Stimulated activated naive CD8-positive, alpha-beta T cell treated with anti-CD3 and anti-CD28 coated beads, Interleukin-15, Interleukin-2, amounts not matched to agents 100 U/mL and 50 U/mL, for 24 hours (primary cell): ENCODE measurements around the gene TES.

Source experiments
- ATAC-seq: fragments of 150-1000 bp; cut with Tn5 transposase; one replicate; pipeline ENCODE4 v1.10.0; 2021
- DNase-seq: peaks from one replicate; pipeline ENCODE4 v3.0.0; 2021

The TES gene

DNA sequence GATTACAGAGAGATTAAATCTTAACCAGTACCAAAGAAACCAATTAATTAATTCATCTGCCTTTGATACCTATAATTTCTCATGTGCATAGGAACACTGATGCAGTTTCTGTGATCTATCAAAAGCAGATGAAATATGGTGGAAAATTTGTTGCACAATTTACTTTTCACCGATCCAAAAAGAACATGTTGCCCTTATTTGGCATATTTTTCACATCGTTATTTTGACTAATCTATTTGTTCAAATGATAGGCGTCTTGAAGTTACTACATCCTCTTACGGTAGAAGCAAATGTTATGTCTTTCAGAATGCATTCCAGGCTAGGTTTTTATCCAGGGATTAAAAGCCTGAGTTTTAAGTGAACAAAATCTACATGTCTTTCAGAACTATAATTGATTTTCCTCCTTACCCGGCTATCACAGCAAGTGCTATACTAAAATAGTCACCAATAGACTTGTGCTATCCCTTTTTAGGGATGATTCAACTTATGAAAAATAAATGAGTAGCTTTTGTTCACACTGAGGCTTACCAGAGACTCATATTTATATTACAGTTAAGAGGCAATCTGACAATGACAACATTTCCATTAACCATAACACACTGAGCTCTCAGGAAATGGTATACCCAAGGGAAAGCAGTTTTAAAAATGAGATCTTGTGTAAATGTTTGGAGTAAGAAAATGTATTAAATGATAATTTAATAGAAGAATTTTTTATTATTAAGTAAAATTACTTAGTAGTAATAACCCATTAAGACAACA lies 16.8 kb upstream of the TES start:
- ATAC-seq (no peak), DNase-seq (no peak)

GRCh38 chr7:116194115-116194514 lies 16.2 kb upstream of the TES start:
- no peak for ATAC-seq
- DNase-seq = no peak

DNA sequence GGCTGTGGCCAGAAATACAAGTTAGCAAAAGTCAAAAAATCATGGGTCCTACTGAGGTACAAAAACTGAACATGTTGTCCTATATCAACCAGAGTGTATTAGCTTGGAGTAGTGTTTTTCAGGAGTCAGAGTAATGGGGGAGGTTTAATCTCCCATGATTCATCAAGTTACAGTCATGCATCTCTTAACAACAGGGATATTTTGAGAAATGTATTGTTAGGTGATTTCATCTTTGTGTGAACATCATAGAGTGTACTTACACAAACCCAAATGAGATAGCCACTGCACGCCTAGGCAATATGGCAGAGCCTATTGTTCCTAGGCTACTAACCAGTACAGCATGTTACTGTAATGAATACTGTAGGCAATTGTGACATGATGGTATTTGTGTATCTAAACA lies 14.9 kb upstream of the TES start:
- DNase-seq = no peak

GRCh38 chr7:116196947-116197346 lies 13.4 kb upstream of the TES start:
- ATAC-seq (no peak), DNase-seq (no peak)

More for the DNA sequence above, 14.9 kb upstream of the TES start:
- no peak for ATAC-seq

- DNase-seq (no peak), ATAC-seq (no peak)
Observed at GRCh38 chr7:116197360-116197759, 13.0 kb upstream of the TES start.

GRCh38 chr7:116198748-116199410 lies 11.5 kb upstream of the TES start:
- ATAC-seq = no peak

GRCh38 chr7:116200963-116201362 lies 9.4 kb upstream of the TES start:
- no peak for DNase-seq
- ATAC-seq = no peak

More at GRCh38 chr7:116198748-116199410, 11.5 kb upstream of the TES start:
- no peak for DNase-seq

DNA sequence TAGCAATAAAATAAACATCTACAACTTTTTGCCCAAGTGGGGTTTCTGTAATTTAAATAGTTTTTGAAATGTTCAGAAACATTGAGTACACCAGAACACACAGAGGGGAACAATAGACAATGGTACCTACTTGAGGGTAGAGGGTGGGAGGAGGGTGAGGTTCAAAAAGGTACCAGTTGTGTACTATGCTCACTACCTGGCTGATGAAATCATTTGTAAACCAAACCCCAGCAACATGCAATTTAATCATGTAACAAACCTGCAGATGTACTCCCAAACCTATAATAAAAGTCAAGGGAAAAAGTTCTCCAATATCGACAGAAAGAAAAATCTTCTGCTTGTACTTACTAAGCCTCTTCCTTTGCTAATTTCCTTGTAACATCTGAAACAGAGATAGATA lies 4.2 kb upstream of the TES start:
- ATAC-seq (no peak), DNase-seq (no peak)

- no peak for DNase-seq
Observed at GRCh38 chr7:116208919-116209318, 1.4 kb upstream of the TES start.

DNA sequence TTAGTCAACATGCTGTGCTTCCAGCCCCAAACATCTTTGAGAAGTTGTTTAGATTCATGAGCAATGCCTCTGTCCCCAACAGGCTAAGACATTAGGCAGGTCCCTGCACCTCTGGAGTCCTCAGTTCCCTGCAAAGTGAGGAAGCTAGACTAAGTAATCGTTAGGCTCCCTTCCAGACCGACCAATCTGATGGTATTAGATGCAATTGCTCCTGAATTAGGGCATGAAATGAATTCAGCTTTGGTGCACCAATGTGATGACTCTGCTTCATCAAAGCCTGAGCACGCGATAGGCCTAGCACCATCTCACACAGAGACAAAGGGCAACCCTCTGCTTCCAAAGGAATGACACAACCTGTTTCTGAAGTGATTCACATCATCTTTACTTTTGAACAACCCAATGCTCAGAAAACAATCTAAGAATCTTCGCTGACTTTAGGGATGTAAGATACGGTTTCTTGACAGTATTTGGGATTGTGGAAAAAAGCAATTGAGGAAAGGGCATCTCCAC lies 723 bp upstream of the TES start:
- DNase-seq (no peak), ATAC-seq (no peak)

More at GRCh38 chr7:116208919-116209318, 1.4 kb upstream of the TES start:
- no peak for ATAC-seq

- DNase-seq = peak; percentile 76
- ATAC-seq = peak; percentile 79
Observed at GRCh38 chr7:116211006-116211912, 920 bp downstream of the TES start.

- ATAC-seq (no peak), DNase-seq (no peak)
Observed at GRCh38 chr7:116211913-116212596, 1.7 kb downstream of the TES start.

GRCh38 chr7:116212869-116213268 lies 2.5 kb downstream of the TES start:
- no peak for ATAC-seq
- DNase-seq = no peak

GRCh38 chr7:116213361-116214130 lies 3.2 kb downstream of the TES start:
- no peak for ATAC-seq
- no peak for DNase-seq

GRCh38 chr7:116214921-116215320 lies 4.6 kb downstream of the TES start:
- no peak for ATAC-seq
- DNase-seq = no peak

GRCh38 chr7:116215551-116215950 lies 5.2 kb downstream of the TES start:
- ATAC-seq = no peak
- no peak for DNase-seq

DNA sequence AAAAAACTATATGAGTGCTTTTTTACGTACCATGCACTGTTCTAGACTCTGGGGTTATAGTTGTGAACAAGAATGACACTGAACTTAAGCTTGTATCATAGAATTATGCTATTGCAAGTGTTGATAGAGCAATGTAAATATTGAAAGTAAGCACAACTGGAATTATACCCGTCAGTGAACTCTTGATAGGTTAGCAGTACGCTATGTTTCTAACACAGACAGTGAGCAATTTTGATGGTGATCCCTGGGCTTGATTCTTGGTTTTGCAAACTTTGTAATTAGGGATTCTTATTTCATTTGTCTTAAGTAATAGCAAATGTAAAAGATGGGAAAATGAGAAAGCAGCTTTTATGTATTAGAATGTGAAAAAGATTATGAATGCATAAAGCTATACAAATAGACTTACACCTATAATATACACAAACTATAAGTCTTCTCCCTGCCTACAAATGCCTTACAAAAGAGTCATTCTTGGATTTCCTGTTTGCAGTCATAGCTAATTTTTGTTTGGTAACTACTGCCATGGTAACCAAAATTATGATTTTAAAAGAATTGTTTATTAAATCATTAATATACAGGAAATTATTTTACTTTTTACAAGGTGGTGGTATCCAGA lies 6.7 kb downstream of the TES start:
- no peak for DNase-seq

GRCh38 chr7:116218051-116218645 lies 7.8 kb downstream of the TES start:
- no peak for DNase-seq

More for the DNA sequence above, 6.7 kb downstream of the TES start:
- no peak for ATAC-seq

DNA sequence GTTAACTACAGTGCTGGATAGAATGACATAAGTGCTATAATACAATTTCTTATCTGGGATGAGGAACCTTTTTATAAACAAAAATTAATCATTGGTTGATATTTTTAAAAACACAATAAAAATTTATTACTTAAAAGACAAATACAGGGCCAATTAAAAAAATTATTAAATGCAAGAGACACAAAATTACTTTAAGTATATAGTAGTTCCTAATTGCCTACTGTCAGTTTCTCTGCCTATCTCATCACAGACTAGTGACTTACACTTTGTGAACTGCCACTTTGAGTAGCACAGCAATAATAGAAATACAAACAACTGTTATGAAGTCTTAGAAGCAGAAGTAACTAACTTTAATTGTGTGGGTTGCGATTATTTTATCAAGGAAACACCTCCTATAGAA lies 8.4 kb downstream of the TES start:
- no peak for DNase-seq
- ATAC-seq = no peak

More at GRCh38 chr7:116218051-116218645, 7.8 kb downstream of the TES start:
- ATAC-seq = peak; percentile 8

- DNase-seq (no peak), ATAC-seq (no peak)
Observed at GRCh38 chr7:116219288-116219687, 8.9 kb downstream of the TES start.
